Mucosa of gallbladder (tissue), 1 donor: ENCODE measurements around the gene UBE2O. TPM values are rescaled to one million over a fixed set of nuclear protein-coding genes. Genes with fewer than 3 reads are reported as not detected.

Source experiments
- DNase-seq: peaks from one replicate; pipeline ENCODE4 v3.0.0-alpha.2; 2020; ENCODE audit warnings: low spot score
- total RNA-seq: library from RNA; stranded (reverse); gene quantifications from one replicate; pipeline ENCODE4 v1.2.1, GENCODE V29; 2021
- donor health status: DM: no; HTN: no; CAD: no.

The UBE2O gene
- 26.0 TPM for total RNA-seq

GRCh38 chr17:76452660-76453430 lies at the start of gene UBE2O:
Gene UBE2O, minus strand, starts transcription at chr17:76453152. Its CDS starts 11 bp downstream, at chr17:76453141.
- DNase-seq, result peak; percentile 88

GRCh38 chr17:76501827-76502307 lies 48.9 kb upstream of the UBE2O start:
- DNase-seq, result no peak

GRCh38 chr17:76501018-76501826 lies 48.3 kb upstream of the UBE2O start, which contains the start of gene RHBDF2:
Gene RHBDF2, minus strand, starts transcription at chr17:76501423. Its CDS starts 19,899 bp downstream, at chr17:76481524.
- peak; percentile 94 for DNase-seq

GRCh38 chr17:76500747-76501017 lies 47.7 kb upstream of the UBE2O start:
- no peak for DNase-seq

DNA sequence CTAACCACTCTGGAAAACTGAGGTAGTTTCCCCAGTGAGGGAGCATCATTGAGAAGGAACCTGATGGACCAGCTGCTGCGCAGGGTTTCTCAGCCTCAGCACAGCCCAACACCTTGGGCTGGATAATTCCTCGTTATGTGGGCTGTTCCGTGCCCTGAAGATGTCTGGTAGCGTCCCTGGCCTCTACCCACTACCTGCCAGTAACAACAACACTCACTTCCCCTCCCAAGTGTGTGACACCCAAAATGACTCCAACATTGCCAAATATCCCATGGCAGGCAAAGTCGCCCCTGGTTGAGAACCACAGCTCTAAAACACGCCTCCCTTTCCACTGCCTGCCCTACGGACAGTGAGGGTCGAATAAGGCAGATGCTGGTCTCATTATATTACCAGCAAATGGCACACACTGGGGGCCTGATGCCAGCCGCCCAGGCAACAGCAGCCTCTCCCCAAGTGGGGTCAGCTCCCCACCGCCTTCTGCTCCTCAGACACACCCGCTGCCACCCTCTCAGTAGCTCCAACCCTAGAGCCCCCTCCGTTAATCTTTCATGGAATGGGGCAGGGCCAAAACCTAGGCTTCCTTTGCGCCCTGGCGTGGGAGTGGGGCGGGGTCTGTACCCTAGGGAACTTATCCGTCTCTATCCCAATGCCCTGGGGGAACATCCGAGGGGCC lies 47.3 kb upstream of the UBE2O start:
- no peak for DNase-seq

GRCh38 chr17:76499267-76499667 lies 46.3 kb upstream of the UBE2O start:
- no peak for DNase-seq

- no peak for DNase-seq
Measured at GRCh38 chr17:76498876-76499251, 45.9 kb upstream of the UBE2O start.

GRCh38 chr17:76497979-76498875 lies 45.3 kb upstream of the UBE2O start:
- peak; percentile 73 for DNase-seq

GRCh38 chr17:76497699-76497978 lies 44.7 kb upstream of the UBE2O start:
- no peak for DNase-seq

- no peak for DNase-seq
Measured at GRCh38 chr17:76496464-76496863, 43.5 kb upstream of the UBE2O start.

GRCh38 chr17:76495663-76496400 lies 42.9 kb upstream of the UBE2O start:
- DNase-seq, result no peak

GRCh38 chr17:76493505-76494167 lies 40.7 kb upstream of the UBE2O start:
- no peak for DNase-seq

- DNase-seq, result peak; percentile 47
Measured at GRCh38 chr17:76492989-76493501, 40.1 kb upstream of the UBE2O start.

DNA sequence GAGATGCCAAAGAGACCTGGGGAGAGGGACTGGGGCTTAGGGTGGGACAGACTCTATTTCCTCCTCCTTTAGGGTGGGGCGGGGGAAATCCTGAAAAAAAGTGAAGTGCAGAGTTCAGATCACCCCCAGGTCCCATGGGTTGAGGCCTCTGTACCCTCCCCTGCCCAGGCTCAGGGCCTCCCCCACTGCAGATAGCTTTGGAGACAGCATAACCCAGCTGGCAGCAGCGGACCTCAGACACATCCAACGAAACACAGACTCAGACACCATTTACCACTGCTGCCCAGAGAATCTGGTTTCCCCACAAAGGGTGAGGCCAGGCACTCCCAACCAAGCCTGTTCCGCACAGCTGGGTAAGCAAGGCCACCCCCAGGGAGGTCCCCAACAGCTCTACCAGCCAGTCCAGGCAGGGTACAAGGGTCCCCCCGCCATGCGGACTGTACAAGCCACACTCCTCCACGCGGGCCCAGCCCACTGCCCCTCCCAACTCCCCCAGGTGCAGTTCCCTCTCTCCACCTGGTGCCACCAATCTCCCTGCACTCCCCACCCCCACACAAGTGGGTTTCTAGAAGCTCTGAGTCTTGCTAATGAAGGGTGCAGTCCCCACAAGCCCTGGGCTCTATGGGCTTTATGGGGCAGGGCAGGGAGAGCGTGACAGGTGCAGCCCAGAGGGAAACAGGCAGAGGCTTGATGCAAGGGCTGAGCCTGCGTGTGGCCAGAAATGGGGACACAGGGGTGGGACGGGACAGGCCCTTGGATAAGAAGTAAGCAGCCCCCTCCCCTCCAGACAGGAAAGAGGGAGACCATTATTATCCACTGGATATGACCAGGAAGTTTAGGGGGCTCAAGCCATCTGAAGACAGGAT lies 39.4 kb upstream of the UBE2O start:
- DNase-seq, result no peak

DNA sequence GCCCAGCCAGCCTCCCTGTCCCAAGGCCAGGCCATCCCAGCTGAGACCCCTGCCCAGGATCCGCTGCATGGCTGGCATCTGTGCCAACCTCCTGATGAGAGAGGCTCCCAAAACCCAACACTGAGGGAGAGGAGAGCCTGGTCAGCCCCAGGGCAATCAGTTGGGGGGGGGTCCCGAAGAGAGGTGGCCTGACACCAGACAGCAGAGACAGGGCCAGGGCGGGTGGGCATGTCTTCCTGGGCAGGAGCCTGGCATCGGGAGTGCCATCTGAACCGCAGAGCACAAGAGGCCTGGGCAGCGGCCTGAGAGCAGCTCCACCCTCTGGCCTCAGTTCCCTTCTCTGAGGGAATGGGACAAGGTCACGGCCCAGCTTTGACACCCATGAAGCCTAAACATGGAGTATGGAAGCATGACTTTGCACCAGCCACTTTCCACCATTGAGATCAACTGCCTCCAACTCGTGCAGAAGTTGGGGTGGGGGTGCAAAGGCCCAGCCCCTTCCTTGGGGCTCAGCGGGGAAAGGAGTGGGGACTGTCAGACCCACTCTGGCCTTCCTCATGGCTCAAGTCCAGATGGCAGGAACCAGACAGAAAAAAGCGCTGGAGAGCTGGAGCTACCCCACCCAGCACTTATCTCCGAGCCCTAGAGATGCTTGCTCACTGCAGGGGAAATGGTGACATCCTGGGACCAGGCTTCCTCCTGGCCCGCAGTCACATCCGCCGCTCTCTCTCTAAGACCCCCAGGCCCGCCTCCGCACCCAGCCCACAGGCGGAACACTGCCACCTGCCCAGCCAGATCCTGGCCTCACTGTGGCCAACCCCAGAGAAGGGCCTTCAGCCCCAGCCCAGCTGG lies 38.5 kb upstream of the UBE2O start:
- no peak for DNase-seq

GRCh38 chr17:76490112-76490710 lies 37.3 kb upstream of the UBE2O start:
- no peak for DNase-seq

GRCh38 chr17:76487451-76488192 lies 34.7 kb upstream of the UBE2O start:
- no peak for DNase-seq
